Activated CD8-positive, alpha-beta T cell treated with anti-CD3 and anti-CD28 coated beads for 36 hours (primary cell): ENCODE measurements around the gene ZNF385B. TPM values are rescaled to one million over a fixed set of nuclear protein-coding genes. Genes with fewer than 3 reads are reported as not detected.

Experiments used
- ATAC-seq: fragments of 200-7000 bp; cut with Tn5 transposase; one replicate; pipeline ENCODE4 v1.10.0; 2021; ENCODE audit warnings: mild to moderate bottlenecking, moderate library complexity
- CTCF ChIA-PET: fragments of 350-600 bp; sonication (Branson Sonifier 250); formaldehyde crosslinking; loops from one replicate; lab custom pipeline; 2021; ENCODE audit warnings: antibody characterized with exemption; lab: Charles Lee
- POLR2A ChIA-PET: fragments of 350-600 bp; sonication (Branson Sonifier 250); formaldehyde crosslinking; loops from one replicate; lab custom pipeline; 2021; ENCODE audit warnings: antibody characterized with exemption; lab: Charles Lee
- DNase-seq: peaks from one replicate; pipeline ENCODE4 v3.0.0-alpha.2; 2020
- H3K27ac Mint-ChIP-seq: one replicate; pipeline ENCODE4 v1.8.0; 2021; ENCODE audit warnings: mild to moderate bottlenecking, mixed read lengths
- H3K27me3 Mint-ChIP-seq: one replicate; pipeline ENCODE4 v1.8.0; 2021; ENCODE audit warnings: mixed read lengths
- H3K36me3 Mint-ChIP-seq: one replicate; pipeline ENCODE4 v1.8.0; 2021; ENCODE audit warnings: low read depth, mixed read lengths
- H3K4me1 Mint-ChIP-seq: one replicate; pipeline ENCODE4 v1.8.0; 2021; ENCODE audit warnings: low read depth, mixed read lengths
- H3K4me3 Mint-ChIP-seq: one replicate; pipeline ENCODE4 v1.8.0; 2021; ENCODE audit warnings: mild to moderate bottlenecking, moderate library complexity, mixed read lengths
- H3K9me3 Mint-ChIP-seq: one replicate; pipeline ENCODE4 v1.8.0; 2021; ENCODE audit warnings: mixed read lengths
- CTCF ChIP-seq: fragments of 200-600 bp; IDR thresholded peaks from one replicate; pipeline ENCODE4 v1.8.0; 2022; ENCODE audit warnings: antibody characterized with exemption, mild to moderate bottlenecking
- intact Hi-C: fragments of 100-400 bp; cut with micrococcal nuclease; formaldehyde crosslinking; loops from one replicate; pipeline ENCODE4 v1.10.0; 2022
- total RNA-seq, 2 experiments: library from RNA; stranded (reverse); gene quantifications; one replicate each; pipeline ENCODE4 v1.2.3, GENCODE V29; 2021

Gene ZNF385B
- total RNA-seq, 2 experiments from 2014 or later, result not detected

GRCh38 chr2:179428649-179429048 is 432.8 kb downstream of the ZNF385B start:
- intact Hi-C loops, result no loop called here
- no peaks in the 10 kb centered on the region for H3K36me3 Mint-ChIP-seq
- H3K27ac Mint-ChIP-seq, result no peak overlapping the region
- ATAC-seq (no peak), DNase-seq (no peak)
- ChIA-PET POLR2A (no interaction called here), CTCF (interaction anchor here (0.5 to 1.3 kb wide), 2 partner anchors 210 to 307 kb away, joined by 3 read pairs; no protein-coding TSS in a partner anchor)
- no peak overlapping the region for H3K4me3 Mint-ChIP-seq
- peaks cover 22% of the 10 kb centered on the region for H3K27me3 Mint-ChIP-seq
- no peak for TF ChIP-seq CTCF
- H3K9me3 Mint-ChIP-seq, result no peaks in the 10 kb centered on the region
- no peaks in the 10 kb centered on the region for H3K4me1 Mint-ChIP-seq

- TF ChIP-seq CTCF, result no peak
- ATAC-seq (no peak), DNase-seq (no peak)
- no peaks in the 10 kb centered on the region for H3K9me3 Mint-ChIP-seq
- ChIA-PET POLR2A (no interaction called here), CTCF (no interaction called here)
- no peaks in the 10 kb centered on the region for H3K4me1 Mint-ChIP-seq
- no peak overlapping the region for H3K27ac Mint-ChIP-seq
- no peaks in the 10 kb centered on the region for H3K36me3 Mint-ChIP-seq
- H3K27me3 Mint-ChIP-seq, result peaks cover 21% of the 10 kb centered on the region
- intact Hi-C loops, result no loop called here
- no peak overlapping the region for H3K4me3 Mint-ChIP-seq
Measured at GRCh38 chr2:179427065-179427464, 434.3 kb downstream of the ZNF385B start.

DNA sequence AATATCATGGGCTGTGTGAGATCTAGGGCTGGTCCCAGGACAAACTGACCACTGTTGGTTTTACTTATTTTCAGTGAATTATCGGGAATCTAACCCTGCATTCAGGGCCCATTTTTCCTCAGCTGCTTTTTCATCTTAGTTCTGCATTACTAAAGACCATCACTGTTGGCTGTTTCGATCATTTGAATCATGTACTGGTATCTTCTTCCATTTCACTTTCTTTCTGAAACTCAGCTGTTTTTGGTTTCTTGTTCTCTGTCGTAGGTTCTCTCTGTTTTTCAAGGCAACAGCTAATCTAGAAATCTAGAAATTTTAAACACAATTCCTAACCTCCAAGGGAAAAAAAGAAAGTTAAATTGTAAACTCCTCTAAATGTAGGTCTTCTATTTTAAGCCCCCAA is 436.8 kb downstream of the ZNF385B start:
- DNase-seq, result no peak
- no peak overlapping the region for H3K4me3 Mint-ChIP-seq
- no peaks in the 10 kb centered on the region for H3K36me3 Mint-ChIP-seq
- intact Hi-C loops, result no loop called here
- H3K9me3 Mint-ChIP-seq, result no peaks in the 10 kb centered on the region
- POLR2A ChIA-PET, result no interaction called here
- no peaks in the 10 kb centered on the region for H3K4me1 Mint-ChIP-seq
- no peak overlapping the region for H3K27ac Mint-ChIP-seq
- TF ChIP-seq CTCF, result no peak
- H3K27me3 Mint-ChIP-seq, result peaks cover 18% of the 10 kb centered on the region
- CTCF ChIA-PET, result interaction anchor here (1.6 to 2.0 kb wide), 2 partner anchors 14 to 16 kb away, joined by 4 to 10 read pairs; no protein-coding TSS in a partner anchor
- no peak for ATAC-seq

- H3K4me1 Mint-ChIP-seq, result no peaks in the 10 kb centered on the region
- DNase-seq, result peak; percentile 74
- peaks cover 11% of the 10 kb centered on the region for H3K27me3 Mint-ChIP-seq
- POLR2A ChIA-PET, result no interaction called here
- H3K9me3 Mint-ChIP-seq, result no peaks in the 10 kb centered on the region
- no peaks in the 10 kb centered on the region for H3K36me3 Mint-ChIP-seq
- ATAC-seq, result no peak
- intact Hi-C loops, result loop anchor here (2.0 kb wide), 1 partner anchor 329 kb away; no protein-coding TSS in a partner anchor
- H3K4me3 Mint-ChIP-seq, result no peak overlapping the region
- H3K27ac Mint-ChIP-seq, result no peak overlapping the region
- peak; percentile 67 for TF ChIP-seq CTCF
- CTCF ChIA-PET, result interaction anchor here (1.4 to 2.1 kb wide), 4 partner anchors 10 to 660 kb away, joined by 3 to 7 read pairs (median 5); no protein-coding TSS in a partner anchor
Measured at GRCh38 chr2:179422037-179422643, 439.3 kb downstream of the ZNF385B start.

DNA sequence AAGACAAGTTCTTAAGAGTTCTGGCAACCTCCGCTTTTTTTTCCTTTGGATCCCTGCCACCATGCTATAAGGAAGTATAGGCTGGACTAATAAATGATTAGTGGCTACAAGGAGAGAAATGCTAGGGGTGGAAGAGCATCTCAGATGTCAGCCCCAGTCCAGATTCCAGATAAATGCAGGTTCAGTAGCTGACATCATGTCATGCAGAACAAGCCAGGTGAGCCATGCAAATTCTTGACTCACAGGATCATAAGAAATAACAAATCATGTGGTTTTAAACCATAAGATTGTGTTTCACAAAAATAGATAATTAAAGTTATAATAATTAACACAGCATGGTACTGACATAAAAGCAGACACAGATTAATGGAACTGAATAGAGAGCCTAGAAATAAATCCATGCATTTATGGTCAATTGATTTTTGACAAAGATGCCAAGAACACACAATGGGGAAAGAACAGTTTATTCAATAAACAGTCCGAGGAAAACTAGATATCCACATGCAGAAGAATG is 443.9 kb downstream of the ZNF385B start:
- no peaks in the 10 kb centered on the region for H3K36me3 Mint-ChIP-seq
- ChIA-PET CTCF (interaction anchor here (0.6 kb wide), 1 partner anchor 24 kb away, joined by 3 read pairs; no protein-coding TSS in a partner anchor), POLR2A (no interaction called here)
- no peak for TF ChIP-seq CTCF
- ATAC-seq (no peak), DNase-seq (no peak)
- intact Hi-C loops, result no loop called here
- H3K9me3 Mint-ChIP-seq, result peaks cover 2% of the 10 kb centered on the region
- no peak overlapping the region for H3K4me3 Mint-ChIP-seq
- peaks cover 7% of the 10 kb centered on the region for H3K27me3 Mint-ChIP-seq
- no peaks in the 10 kb centered on the region for H3K4me1 Mint-ChIP-seq
- no peak overlapping the region for H3K27ac Mint-ChIP-seq
